Naive thymus-derived CD8-positive, alpha-beta T cell (primary cell): Measurements from ENCODE around the gene TBX5. TPM values are rescaled to one million over a fixed set of nuclear protein-coding genes. Genes with fewer than 3 reads are reported as not detected.

ENCODE experiments used
- ATAC-seq, 2 donors: fragments of 150-1000 bp; cut with Tn5 transposase in 1 of 2; sonication (Bioruptor Pico), chemical (Tn5 transposase) in 1 of 2; 1 replicate in 1 of 2; 2 replicates in 1 of 2; pipeline ENCODE4 v1.10.0; 2021; ENCODE audit warnings: mild to moderate bottlenecking in 2 of 2, moderate library complexity in 2 of 2
- POLR2A ChIA-PET: fragments of 350-600 bp; sonication (Branson Sonifier 250); formaldehyde crosslinking; loops from one replicate; lab custom pipeline; 2021; ENCODE audit warnings: antibody characterized with exemption; lab: Charles Lee
- DNase-seq, 10 donors: peaks; one replicate each; pipeline versions ENCODE4 v3.0.0 to v3.0.0-alpha.2; 2020 to 2022
- H3K27ac Mint-ChIP-seq, 10 donors: one replicate each; pipeline ENCODE4 v1.8.0; 2020 to 2022; ENCODE audit warnings: mild to moderate bottlenecking in 10 of 10, mixed read lengths in 10 of 10, moderate library complexity in 4 of 10, inconsistent platforms in 1 of 10
- H3K27me3 Mint-ChIP-seq, 5 donors: one replicate each; pipeline ENCODE4 v1.8.0; 2021 to 2022; ENCODE audit warnings: mixed read lengths in 5 of 5
- H3K36me3 Mint-ChIP-seq, 3 donors: one replicate each; pipeline ENCODE4 v1.8.0; 2020 to 2022; ENCODE audit warnings: mixed read lengths in 3 of 3, mild to moderate bottlenecking in 2 of 3, inconsistent platforms in 1 of 3
- H3K4me1 Mint-ChIP-seq, 4 donors: one replicate each; pipeline ENCODE4 v1.8.0; 2021 to 2022; ENCODE audit warnings: mixed read lengths in 4 of 4
- H3K4me3 Mint-ChIP-seq, 10 donors: one replicate each; pipeline ENCODE4 v1.8.0; 2020 to 2022; ENCODE audit warnings: mild to moderate bottlenecking in 10 of 10, mixed read lengths in 10 of 10, moderate library complexity in 6 of 10, inconsistent platforms in 1 of 10
- H3K9me3 Mint-ChIP-seq, 9 donors: one replicate each; pipeline ENCODE4 v1.8.0; 2020 to 2022; ENCODE audit warnings: mixed read lengths in 9 of 9, mild to moderate bottlenecking in 3 of 9, inconsistent platforms in 1 of 9, moderate library complexity in 1 of 9
- polyA plus RNA-seq, 3 donors: library from polyadenylated mRNA; unstranded; fragments of 300-500 nt; fragmentation: Illumina TruSeq; gene quantifications; one replicate each; pipeline ENCODE4 v1.2.3, GENCODE V29; 2021
- total RNA-seq, 8 experiments: library from RNA in 2 of 8; stranded (reverse) in 2 of 8; gene quantifications; one replicate each; pipeline ENCODE4 v1.2.3 and lab custom pipeline; 2021 to 2026

The TBX5 gene
- total and polyA plus RNA-seq, 5 experiments from 2014 or later: not detected

- H3K36me3 Mint-ChIP-seq: peaks cover 0 to 5% (median 2%) of the 10 kb centered on the region in 3 donors
- H3K4me3 Mint-ChIP-seq: peak overlapping the region in 1 of 10 donors; percentile 29
- peaks cover 0 to 17% (median 4%) of the 10 kb centered on the region in 4 donors for H3K4me1 Mint-ChIP-seq
- ATAC-seq (no peak), DNase-seq (no peak)
- H3K27ac Mint-ChIP-seq: no peak overlapping the region
- peaks cover 0 to 5% (median 0%) of the 10 kb centered on the region in 9 donors for H3K9me3 Mint-ChIP-seq
- peaks cover 34 to 95% (median 76%) of the 10 kb centered on the region in 5 donors for H3K27me3 Mint-ChIP-seq
- POLR2A ChIA-PET: no interaction called here
Observed at GRCh38 chr12:114401328-114402083, 4.4 kb downstream of the TBX5 start.

GRCh38 chr12:114400925-114401324 is 5.0 kb downstream of the TBX5 start:
- ATAC-seq (no peak), DNase-seq (no peak)
- Mint-ChIP-seq H3K4me3 (no peak overlapping the region), H3K9me3 (peaks cover 0 to 5% (median 0%) of the 10 kb centered on the region in 9 donors), H3K27ac (no peak overlapping the region), H3K36me3 (peaks cover 0 to 5% (median 2%) of the 10 kb centered on the region in 3 donors), H3K27me3 (peaks cover 34 to 90% (median 71%) of the 10 kb centered on the region in 5 donors), H3K4me1 (peaks cover 0 to 12% (median 4%) of the 10 kb centered on the region in 4 donors)
- POLR2A ChIA-PET: no interaction called here

- H3K4me1 Mint-ChIP-seq: peaks cover 0 to 7% (median 5%) of the 10 kb centered on the region in 4 donors
- no peak for DNase-seq
- peaks cover 0 to 5% (median 2%) of the 10 kb centered on the region in 3 donors for H3K36me3 Mint-ChIP-seq
- H3K27me3 Mint-ChIP-seq: peaks cover 38 to 90% (median 70%) of the 10 kb centered on the region in 5 donors
- H3K9me3 Mint-ChIP-seq: peaks cover 0 to 5% (median 0%) of the 10 kb centered on the region in 9 donors
- POLR2A ChIA-PET: no interaction called here
- no peak for ATAC-seq
- H3K27ac Mint-ChIP-seq: no peak overlapping the region
- no peak overlapping the region for H3K4me3 Mint-ChIP-seq
Observed at GRCh38 chr12:114400361-114400811, 5.6 kb downstream of the TBX5 start.

GRCh38 chr12:114399664-114400211 is 6.2 kb downstream of the TBX5 start:
- no peak overlapping the region for H3K27ac Mint-ChIP-seq
- H3K27me3 Mint-ChIP-seq: peaks cover 41 to 90% (median 73%) of the 10 kb centered on the region in 5 donors
- no peak overlapping the region for H3K4me3 Mint-ChIP-seq
- peaks cover 0 to 5% (median 2%) of the 10 kb centered on the region in 3 donors for H3K36me3 Mint-ChIP-seq
- POLR2A ChIA-PET: no interaction called here
- peaks cover 0 to 7% (median 5%) of the 10 kb centered on the region in 4 donors for H3K4me1 Mint-ChIP-seq
- no peak for ATAC-seq
- H3K9me3 Mint-ChIP-seq: peaks cover 0 to 5% (median 0%) of the 10 kb centered on the region in 9 donors
- DNase-seq: no peak

- Mint-ChIP-seq H3K36me3 (peaks cover 0 to 5% (median 2%) of the 10 kb centered on the region in 3 donors), H3K27ac (no peak overlapping the region), H3K4me3 (no peak overlapping the region), H3K27me3 (peaks cover 39 to 90% (median 78%) of the 10 kb centered on the region in 5 donors), H3K4me1 (peaks cover 0 to 6% (median 5%) of the 10 kb centered on the region in 4 donors), H3K9me3 (peaks cover 0 to 5% (median 0%) of the 10 kb centered on the region in 9 donors)
- POLR2A ChIA-PET: no interaction called here
- DNase-seq: no peak
- ATAC-seq: no peak
Observed at GRCh38 chr12:114397978-114398881, 7.7 kb downstream of the TBX5 start.

- ATAC-seq: no peak
- Mint-ChIP-seq H3K9me3 (peaks cover 0 to 5% (median 0%) of the 10 kb centered on the region in 9 donors), H3K27me3 (peaks cover 45 to 90% (median 73%) of the 10 kb centered on the region in 5 donors), H3K27ac (no peak overlapping the region), H3K4me1 (peaks cover 0 to 6% (median 5%) of the 10 kb centered on the region in 4 donors), H3K36me3 (peaks cover 0 to 5% (median 2%) of the 10 kb centered on the region in 3 donors), H3K4me3 (no peak overlapping the region)
- POLR2A ChIA-PET: no interaction called here
- DNase-seq: no peak
Observed at GRCh38 chr12:114396869-114397719, 8.8 kb downstream of the TBX5 start.

GRCh38 chr12:114396153-114396868 is 9.6 kb downstream of the TBX5 start:
- Mint-ChIP-seq H3K36me3 (peaks cover 0 to 5% (median 2%) of the 10 kb centered on the region in 3 donors), H3K9me3 (peaks cover 0 to 5% (median 0%) of the 10 kb centered on the region in 9 donors), H3K4me1 (peaks cover 0 to 6% (median 5%) of the 10 kb centered on the region in 4 donors), H3K27me3 (peaks cover 44 to 90% (median 72%) of the 10 kb centered on the region in 5 donors), H3K27ac (no peak overlapping the region), H3K4me3 (no peak overlapping the region)
- POLR2A ChIA-PET: no interaction called here
- ATAC-seq (no peak), DNase-seq (no peak)

- Mint-ChIP-seq H3K9me3 (peaks cover 0 to 7% (median 0%) of the 10 kb centered on the region in 9 donors), H3K27me3 (peaks cover 44 to 91% (median 74%) of the 10 kb centered on the region in 5 donors), H3K4me1 (peaks cover 0 to 6% (median 5%) of the 10 kb centered on the region in 4 donors), H3K4me3 (no peak overlapping the region), H3K36me3 (peaks cover 0 to 5% (median 2%) of the 10 kb centered on the region in 3 donors), H3K27ac (peak overlapping the region in 2 of 10 donors; percentile 41 to 68)
- no peak for ATAC-seq
- POLR2A ChIA-PET: no interaction called here
- no peak for DNase-seq
Observed at GRCh38 chr12:114395755-114396152, 10.2 kb downstream of the TBX5 start.

- Mint-ChIP-seq H3K9me3 (peaks cover 0 to 8% (median 0%) of the 10 kb centered on the region in 9 donors), H3K36me3 (peaks cover 0 to 5% (median 2%) of the 10 kb centered on the region in 3 donors), H3K27ac (no peak overlapping the region), H3K27me3 (peaks cover 45 to 94% (median 75%) of the 10 kb centered on the region in 5 donors), H3K4me3 (no peak overlapping the region), H3K4me1 (peaks cover 0 to 6% (median 5%) of the 10 kb centered on the region in 4 donors)
- ATAC-seq: no peak
- DNase-seq: no peak
- POLR2A ChIA-PET: no interaction called here
Observed at GRCh38 chr12:114395233-114395632, 10.7 kb downstream of the TBX5 start.

GRCh38 chr12:114393569-114393968 is 12.4 kb downstream of the TBX5 start:
- H3K36me3 Mint-ChIP-seq: peaks cover 0 to 5% (median 2%) of the 10 kb centered on the region in 3 donors
- H3K27me3 Mint-ChIP-seq: peaks cover 43 to 82% (median 66%) of the 10 kb centered on the region in 5 donors
- H3K4me3 Mint-ChIP-seq: no peak overlapping the region
- ATAC-seq (no peak), DNase-seq (no peak)
- H3K4me1 Mint-ChIP-seq: peaks cover 0 to 6% (median 5%) of the 10 kb centered on the region in 4 donors
- H3K9me3 Mint-ChIP-seq: peaks cover 0 to 8% (median 0%) of the 10 kb centered on the region in 9 donors
- POLR2A ChIA-PET: no interaction called here
- H3K27ac Mint-ChIP-seq: no peak overlapping the region

GRCh38 chr12:114392909-114393308 is 13.0 kb downstream of the TBX5 start:
- no peak for DNase-seq
- Mint-ChIP-seq H3K27me3 (peaks cover 37 to 75% (median 61%) of the 10 kb centered on the region in 5 donors), H3K4me3 (no peak overlapping the region), H3K36me3 (no peaks in the 10 kb centered on the region), H3K4me1 (peaks cover 0 to 6% (median under 1%) of the 10 kb centered on the region in 4 donors), H3K9me3 (peaks cover 0 to 4% (median 0%) of the 10 kb centered on the region in 9 donors), H3K27ac (no peak overlapping the region)
- POLR2A ChIA-PET: no interaction called here
- no peak for ATAC-seq
